ENCODE data around the gene ATOX1. TPM values are rescaled to one million over a fixed set of nuclear protein-coding genes. Genes with fewer than 3 reads are reported as not detected.

The ATOX1 gene
- total and polyA plus RNA-seq, 2 of the 13 experiments (the other 11 are each of a cell fraction or from before 2014, with no cell fraction given), result 62.4 to 124 TPM

DNA sequence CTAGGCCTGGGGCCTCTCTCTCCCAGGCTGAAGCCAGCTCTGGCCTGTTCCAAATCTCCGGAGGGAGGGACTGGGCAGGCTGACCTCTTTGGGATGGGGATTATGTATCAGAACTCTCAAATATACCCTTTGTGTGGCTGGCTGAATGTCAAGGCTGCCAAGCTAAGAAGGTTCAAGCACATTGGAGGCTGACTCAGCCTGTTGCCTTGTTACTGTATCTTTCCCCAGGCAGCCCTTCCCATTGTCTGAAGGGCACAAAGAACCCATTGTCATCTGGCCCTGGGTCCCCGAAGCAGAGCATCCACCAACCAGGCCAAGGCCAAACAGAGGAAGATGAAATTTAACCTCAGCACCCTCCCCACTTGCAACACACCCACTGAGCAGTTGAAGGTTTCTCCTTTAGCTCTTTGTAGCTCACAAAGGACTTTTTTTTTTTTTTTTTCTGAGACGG, 64.4 kb downstream of the ATOX1 start (continued):
- TF ChIP-seq, protein P1, sequence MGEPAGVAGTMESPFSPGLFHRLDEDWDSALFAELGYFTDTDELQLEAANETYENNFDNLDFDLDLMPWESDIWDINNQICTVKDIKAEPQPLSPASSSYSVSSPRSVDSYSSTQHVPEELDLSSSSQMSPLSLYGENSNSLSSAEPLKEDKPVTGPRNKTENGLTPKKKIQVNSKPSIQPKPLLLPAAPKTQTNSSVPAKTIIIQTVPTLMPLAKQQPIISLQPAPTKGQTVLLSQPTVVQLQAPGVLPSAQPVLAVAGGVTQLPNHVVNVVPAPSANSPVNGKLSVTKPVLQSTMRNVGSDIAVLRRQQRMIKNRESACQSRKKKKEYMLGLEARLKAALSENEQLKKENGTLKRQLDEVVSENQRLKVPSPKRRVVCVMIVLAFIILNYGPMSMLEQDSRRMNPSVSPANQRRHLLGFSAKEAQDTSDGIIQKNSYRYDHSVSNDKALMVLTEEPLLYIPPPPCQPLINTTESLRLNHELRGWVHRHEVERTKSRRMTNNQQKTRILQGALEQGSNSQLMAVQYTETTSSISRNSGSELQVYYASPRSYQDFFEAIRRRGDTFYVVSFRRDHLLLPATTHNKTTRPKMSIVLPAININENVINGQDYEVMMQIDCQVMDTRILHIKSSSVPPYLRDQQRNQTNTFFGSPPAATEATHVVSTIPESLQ (CRISPR knock-in tag; conservative IDR thresholded peaks at IDR 0.05), result no peak
- 0 out of 2 replicates have a peak, but pooled peaks have one; percentile 27 for TF ChIP-seq GABPB1 (CRISPR knock-in tag; IDR thresholded peaks at IDR 0.05)
- TF ChIP-seq XBP1 (CRISPR knock-in tag; IDR thresholded peaks at IDR 0.05), result no peak
- no peak for TF ChIP-seq PTBP1 (IDR thresholded peaks at IDR 0.05; ENCODE audit: low read depth, low read length, poor library complexity, severe bottlenecking)
- no peak for TF ChIP-seq MED8 (CRISPR knock-in tag; IDR thresholded peaks at IDR 0.05; ENCODE audit: insufficient replicate concordance)
- no peak for TF ChIP-seq ADNP (CRISPR knock-in tag; IDR thresholded peaks at IDR 0.05)
- TF ChIP-seq KDM5A (IDR thresholded peaks at IDR 0.05; ENCODE audit: borderline replicate concordance, low read length), result no peak
- TF ChIP-seq ZNF136 (CRISPR knock-in tag; IDR thresholded peaks at IDR 0.05; ENCODE audit: low read depth), result no peak
- no peak for TF ChIP-seq ZNF839 (CRISPR knock-in tag; IDR thresholded peaks at IDR 0.05; ENCODE audit: borderline replicate concordance)
- TF ChIP-seq ZMYM2 (CRISPR knock-in tag; IDR thresholded peaks at IDR 0.05), result no peak
- peak; percentile 78 for TF ChIP-seq NCOA2 (CRISPR knock-in tag; IDR thresholded peaks at IDR 0.05)
- no peak for TF ChIP-seq MIXL1 (CRISPR knock-in tag; IDR thresholded peaks at IDR 0.05)
- no peak for TF ChIP-seq ZBTB40 (IDR thresholded peaks at IDR 0.05)
- no peak for TF ChIP-seq ZBTB40 (CRISPR knock-in tag; IDR thresholded peaks at IDR 0.05)
- no peak for TF ChIP-seq ZFP36L2 (CRISPR knock-in tag; IDR thresholded peaks at IDR 0.05)

Measured in HepG2 (cell line).